SJSA1 (cell line): ENCODE results near the gene IDS. TPM values are rescaled to one million over a fixed set of nuclear protein-coding genes. Genes with fewer than 3 reads are reported as not detected.
A peak's percentile ranks its signal among the peaks of the same experiment; 100 is the strongest.

ENCODE experiments used
- DNase-seq, 2 experiments: peaks; one replicate each; pipeline ENCODE4 v3.0.0-alpha.2; 2015 to 2020; ENCODE audit warnings: low spot score in 2 of 2, low read depth in 1 of 2
- H3K27ac ChIP-seq: fragments of 250-450 bp; sonication (Bioruptor Pico); 2 replicates; pipeline ENCODE4 v1.5.1; 2020; ENCODE audit warnings: mild to moderate bottlenecking, moderate library complexity
- H3K27me3 ChIP-seq: fragments of 250-450 bp; sonication (Bioruptor Pico); replicated peaks from 2 replicates; pipeline ENCODE4 v1.5.1; 2020; ENCODE audit warnings: mild to moderate bottlenecking, moderate library complexity
- H3K36me3 ChIP-seq: fragments of 250-450 bp; sonication (Bioruptor Pico); 2 replicates; pipeline ENCODE4 v1.5.1; 2020; ENCODE audit warnings: mild to moderate bottlenecking
- H3K4me1 ChIP-seq: fragments of 250-450 bp; sonication (Bioruptor Pico); replicated peaks from 2 replicates; pipeline ENCODE4 v1.6.1; 2021; ENCODE audit warnings: mild to moderate bottlenecking
- H3K4me3 ChIP-seq: fragments of 250-450 bp; sonication (Bioruptor Pico); 2 replicates; pipeline ENCODE4 v1.5.1; 2020; ENCODE audit warnings: mild to moderate bottlenecking
- H3K9me3 ChIP-seq: fragments of 250-450 bp; sonication (Bioruptor Pico); replicated peaks from 2 replicates; pipeline ENCODE4 v1.5.1; 2020; ENCODE audit warnings: mild to moderate bottlenecking
- total RNA-seq: library from RNA; depleted of rRNA; stranded (reverse); fragments of >200 nt; shearing (Covaris generic); gene quantifications from 2 replicates; pipeline ENCODE4 v1.2.3, GENCODE V29; 2014; rRNA removed

The IDS gene
- total RNA-seq, 1 experiment from 2014 or later = 18.9 TPM

DNA sequence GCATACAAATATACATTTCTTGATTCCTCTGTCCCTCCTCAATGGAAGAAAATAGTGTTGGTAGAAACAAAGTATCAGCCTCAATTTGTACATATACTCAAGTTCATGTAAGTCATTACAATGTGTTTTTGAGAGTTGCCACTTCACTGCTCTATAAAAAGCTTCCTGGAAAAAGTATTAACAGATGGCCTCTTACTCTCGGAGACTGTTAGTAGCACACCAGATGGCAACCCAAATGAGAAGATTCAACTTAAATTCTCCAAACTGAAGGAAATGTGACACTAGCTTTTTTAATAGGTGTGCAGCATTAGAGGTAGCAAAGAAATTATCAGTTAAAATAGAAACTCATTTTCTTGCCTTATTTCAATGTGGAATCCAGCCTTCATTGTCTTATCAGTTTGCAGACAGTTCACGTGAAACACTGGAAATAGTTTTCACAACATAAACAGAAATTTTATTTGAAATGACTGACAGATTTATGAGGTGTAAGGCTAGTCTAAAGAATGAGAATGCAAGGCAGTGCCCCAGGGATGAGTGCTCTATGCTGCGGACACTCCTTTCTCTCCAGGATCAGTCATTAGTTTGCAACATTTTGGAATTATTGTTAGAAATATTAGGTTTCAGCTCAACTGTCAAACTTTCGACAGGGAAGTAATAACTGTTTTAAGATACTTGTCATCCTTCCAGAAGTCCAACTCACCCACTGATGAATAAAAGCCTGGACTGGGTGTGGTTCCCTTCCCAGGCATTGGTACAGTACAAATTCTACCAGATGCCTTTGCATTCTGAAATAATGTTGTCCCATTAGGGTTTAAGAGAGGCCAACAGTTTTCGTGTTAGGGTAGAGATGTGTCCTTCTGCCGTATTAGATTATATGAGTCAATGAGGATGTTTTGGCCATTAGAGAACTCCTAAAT lies 50.9 kb downstream of the IDS start:
- Histone ChIP-seq H3K4me1 (peaks cover 7% of the 10 kb centered on the region; the same call in 1 of the 2 replicates), H3K36me3 (no peaks in the 10 kb centered on the region), H3K27me3 (no peaks in the 10 kb centered on the region), H3K27ac (no peak overlapping the region), H3K9me3 (no peaks in the 10 kb centered on the region), H3K4me3 (no peak overlapping the region)
- DNase-seq = no peak

DNA sequence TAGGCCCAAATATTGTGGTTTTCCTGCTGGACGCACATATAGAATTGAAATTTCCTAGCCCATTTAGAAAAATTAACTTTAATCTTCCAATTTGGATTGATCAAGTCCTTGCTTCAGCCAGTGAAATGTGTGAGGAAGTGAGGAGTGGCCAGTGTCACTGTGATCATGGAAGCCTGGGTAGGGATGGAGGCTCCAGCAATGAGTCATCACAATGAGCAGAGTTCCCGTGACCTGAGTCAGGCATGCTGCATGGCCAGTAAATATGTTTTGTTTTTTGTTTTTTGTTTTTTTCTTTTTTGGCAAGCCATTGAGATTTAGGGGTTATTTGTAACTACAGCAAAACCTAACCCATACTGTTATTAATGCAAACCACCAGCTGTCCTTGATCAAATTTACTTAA lies 52.1 kb downstream of the IDS start:
- Histone ChIP-seq H3K9me3 (no peaks in the 10 kb centered on the region), H3K27me3 (no peaks in the 10 kb centered on the region), H3K36me3 (no peaks in the 10 kb centered on the region), H3K4me1 (peaks cover 7% of the 10 kb centered on the region; the same call in 1 of the 2 replicates), H3K27ac (no peak overlapping the region), H3K4me3 (no peak overlapping the region)
- DNase-seq = peak; percentile 18 to 47

DNA sequence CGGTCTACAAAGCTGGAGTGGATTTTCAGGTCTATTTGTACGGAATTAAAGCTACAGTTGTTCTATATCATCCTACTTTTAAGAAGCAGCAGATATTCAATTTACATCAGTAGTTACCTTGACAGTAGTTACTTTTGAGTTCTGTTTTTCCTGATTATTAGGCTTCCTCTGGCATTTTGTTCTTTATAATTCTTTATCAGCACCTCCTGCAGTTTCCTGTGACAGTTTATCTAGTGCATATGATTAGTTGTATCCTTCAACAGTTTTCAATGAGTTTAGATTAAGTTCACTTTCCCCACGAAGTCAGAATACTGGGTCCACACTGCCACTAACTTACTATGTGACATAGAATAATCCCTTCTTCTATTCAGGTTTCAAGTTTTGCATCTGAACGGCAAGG lies 71.7 kb downstream of the IDS start:
- H3K36me3 ChIP-seq = no peaks in the 10 kb centered on the region
- H3K9me3 ChIP-seq = no peaks in the 10 kb centered on the region
- H3K27ac ChIP-seq = no peak overlapping the region
- no peaks in the 10 kb centered on the region for H3K4me1 ChIP-seq
- H3K4me3 ChIP-seq = no peak overlapping the region
- no peak for DNase-seq
- H3K27me3 ChIP-seq = no peaks in the 10 kb centered on the region

DNA sequence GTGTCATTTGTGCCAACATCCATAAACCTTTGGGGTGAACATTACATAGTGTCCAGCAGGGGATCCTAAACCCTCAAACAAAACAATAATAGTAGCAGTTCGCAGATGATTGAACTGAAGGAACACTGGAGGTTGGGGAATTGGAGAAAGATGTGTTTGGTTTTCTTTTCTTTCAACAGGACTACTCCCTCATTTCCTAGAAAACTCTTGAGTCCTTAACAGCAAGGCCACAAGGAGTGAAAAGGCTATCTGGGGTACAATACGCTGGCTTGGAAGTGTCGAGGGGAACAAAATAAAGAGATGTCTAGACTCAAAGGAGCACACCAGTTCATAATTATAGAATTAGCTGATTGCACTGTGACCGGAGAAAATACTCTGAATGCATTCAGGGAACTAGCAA lies 72.1 kb downstream of the IDS start:
- no peak for DNase-seq
- Histone ChIP-seq H3K36me3 (no peaks in the 10 kb centered on the region), H3K9me3 (no peaks in the 10 kb centered on the region), H3K27ac (no peak overlapping the region), H3K27me3 (no peaks in the 10 kb centered on the region), H3K4me3 (no peak overlapping the region), H3K4me1 (no peaks in the 10 kb centered on the region)

Other genes starting within 250 kb of the IDS start
- 30.5 and 41.5 TPM in 2 replicates for gene EOLA1, start 35.7 kb upstream of the IDS start, total RNA-seq
- not detected in 2 replicates for gene HSFX3, start 44.6 kb upstream of the IDS start, total RNA-seq
- not detected in 2 replicates for gene MAGEA9B, start 82.2 kb upstream of the IDS start, total RNA-seq
- not detected in 2 replicates for gene HSFX2, start 90.0 kb upstream of the IDS start, total RNA-seq
- gene TMEM185A, start 126.5 kb upstream of the IDS start, total RNA-seq = 35.1 and 55.7 TPM in 2 replicates
- not detected in 2 replicates for gene MAGEA11, start 206.8 kb upstream of the IDS start, total RNA-seq